Gastroesophageal sphincter (tissue), 3 donors: ENCODE results near the gene ZNF667.

Experiments
- CTCF ChIP-seq, 4 experiments: fragments of 200-600 bp in 2 of 4; fragments of 450-650 bp in 2 of 4; sonication (generic) in 1 of 4; IDR thresholded peaks; one replicate each; pipeline ENCODE4 v1.5.1; 2017 to 2019; ENCODE audit warnings: antibody characterized with exemption in 4 of 4, mild to moderate bottlenecking in 2 of 4, moderate library complexity in 2 of 4
- POLR2A ChIP-seq, 2 donors: fragments of 450-650 bp; IDR thresholded peaks; one replicate each; pipeline ENCODE4 v1.6.1; 2017; ENCODE audit warnings: antibody characterized with exemption in 2 of 2, mild to moderate bottlenecking in 2 of 2, moderate library complexity in 1 of 2

- TF ChIP-seq CTCF (IDR thresholded peaks at IDR 0.05) (no peak), POLR2A (IDR thresholded peaks at IDR 0.05) (no peak)
These were observed 14.3 kb upstream of the ZNF667 start for GRCh38 chr19:56491399-56491798.
